DMS 273 (cell line): ENCODE measurements around the gene C7.
A peak's percentile ranks its signal among the peaks of the same experiment; 100 is the strongest.
"Not testable (repeated sequence)": the region's sequence is repeated elsewhere in the genome, so short reads cannot be mapped to it uniquely, and the experiment has no call there.

Experiments
- DNase-seq: peaks from one replicate; lab custom pipeline; 2025; ENCODE audit not compliant: unreplicated experiment; lab: John Stamatoyannopoulos, UW

C7 gene

GRCh38 chr5:40909264-40909663 lies at the start of gene C7:
Gene C7 (plus strand): TSS chr5:40909497. CDS start chr5:40909611, 114 bp downstream.
- no peak for DNase-seq

- DNase-seq, result no peak
These were observed 48.6 kb upstream of the C7 start for GRCh38 chr5:40860711-40861110.

GRCh38 chr5:40865004-40865403 lies 44.3 kb upstream of the C7 start:
- DNase-seq, result not testable (repeated sequence)

- no peak for DNase-seq
These were observed 42.5 kb upstream of the C7 start for GRCh38 chr5:40866844-40867243.

GRCh38 chr5:40869384-40869783 lies 39.9 kb upstream of the C7 start:
- DNase-seq, result peak; percentile 41

GRCh38 chr5:40871177-40871576 lies 38.1 kb upstream of the C7 start:
- DNase-seq, result peak; percentile 6

- DNase-seq, result not testable (repeated sequence)
These were observed 37.0 kb upstream of the C7 start for GRCh38 chr5:40872253-40872652.

- no peak for DNase-seq
These were observed 35.9 kb upstream of the C7 start for GRCh38 chr5:40873286-40873880.

GRCh38 chr5:40875958-40876357 lies 33.3 kb upstream of the C7 start:
- no peak for DNase-seq

- no peak for DNase-seq
These were observed 31.8 kb upstream of the C7 start for GRCh38 chr5:40877371-40877988.

- DNase-seq, result peak; percentile 41
These were observed 29.9 kb upstream of the C7 start for GRCh38 chr5:40879163-40879942.

- DNase-seq, result no peak
These were observed 27.0 kb upstream of the C7 start for GRCh38 chr5:40882291-40882690.

GRCh38 chr5:40883051-40883450 lies 26.2 kb upstream of the C7 start:
- DNase-seq, result not testable (repeated sequence)

GRCh38 chr5:40895440-40896425 lies 13.6 kb upstream of the C7 start:
- DNase-seq, result not testable (repeated sequence)

- DNase-seq, result peak; percentile 78
These were observed 4.9 kb upstream of the C7 start for GRCh38 chr5:40904205-40904993.

GRCh38 chr5:40904994-40905306 lies 4.3 kb upstream of the C7 start:
- DNase-seq, result no peak

GRCh38 chr5:40906351-40906751 lies 2.9 kb upstream of the C7 start:
- no peak for DNase-seq

GRCh38 chr5:40909723-40910122 lies 426 bp downstream of the C7 start:
- no peak for DNase-seq

GRCh38 chr5:40911266-40911665 lies 2.0 kb downstream of the C7 start:
- DNase-seq, result no peak

GRCh38 chr5:40914835-40915234 lies 5.5 kb downstream of the C7 start:
- DNase-seq, result no peak
